Small intestine (tissue), 7 donors: ENCODE measurements around the gene NUDCD3. TPM values are rescaled to one million over a fixed set of nuclear protein-coding genes. Genes with fewer than 3 reads are reported as not detected.

Experiments
- DNase-seq, 2 donors: peaks; one replicate each; pipeline versions ENCODE4 v3.0.0 to v3.0.0-alpha.2; 2013
- FAIRE-seq: peaks from 2 replicates; lab custom pipeline; 2012; peaks lifted over from hg19 to GRCh38; lab: Jason Lieb, UNC
- H3K27ac ChIP-seq, 3 donors: one replicate each; pipeline ENCODE4 v1.5.1; 2013; ENCODE audit warnings: low read length in 2 of 3, mild to moderate bottlenecking in 2 of 3, control low read depth in 1 of 3, inconsistent platforms in 1 of 3, low read depth in 1 of 3, moderate library complexity in 1 of 3
- H3K27me3 ChIP-seq, 3 donors: one replicate each; pipeline ENCODE4 v1.6.1; 2013; ENCODE audit warnings: low read length in 3 of 3, inconsistent platforms in 1 of 3; ENCODE audit not compliant: control insufficient read depth in 3 of 3, insufficient read depth in 3 of 3
- H3K36me3 ChIP-seq, 3 donors: one replicate each; pipeline ENCODE4 v1.6.1; 2013; ENCODE audit warnings: low read length in 3 of 3, inconsistent platforms in 1 of 3, low read depth in 1 of 3, mild to moderate bottlenecking in 1 of 3, moderate library complexity in 1 of 3; ENCODE audit not compliant: control insufficient read depth in 3 of 3, insufficient read depth in 2 of 3
- H3K4me1 ChIP-seq, 3 donors: one replicate each; pipeline ENCODE4 v1.6.1; 2013; ENCODE audit warnings: low read length in 2 of 3, inconsistent platforms in 1 of 3, low read depth in 1 of 3, mild to moderate bottlenecking in 1 of 3, moderate library complexity in 1 of 3; ENCODE audit not compliant: control insufficient read depth in 3 of 3, insufficient read depth in 2 of 3
- H3K4me3 ChIP-seq, 3 donors: one replicate each; pipeline ENCODE4 v1.5.1; 2013; ENCODE audit warnings: low read length in 3 of 3, control low read depth in 1 of 3, inconsistent platforms in 1 of 3, low read depth in 1 of 3, mild to moderate bottlenecking in 1 of 3, moderate library complexity in 1 of 3
- H3K9me3 ChIP-seq, 2 donors: one replicate each; pipeline ENCODE4 v1.6.1; 2013; ENCODE audit warnings: low read depth in 1 of 2, low read length in 1 of 2; ENCODE audit not compliant: control insufficient read depth in 2 of 2, insufficient read depth in 1 of 2
- whole genome bisulfite sequencing, 3 donors: extraction: QIAGEN DNeasy Blood & Tissue Kit; methylation state at CpG; one replicate each; pipeline ENCODE4 v1.1.7; 2013; 5-methylcytosine and 5-hydroxymethylcytosine counted together
- polyA plus RNA-seq, 4 donors: library from polyadenylated mRNA; stranded (reverse) in 3 of 4; unstranded in 1 of 4; fragments of 200-250 nt in 3 of 4; fragments of 120-200 nt in 1 of 4; gene quantifications; one replicate each; pipeline versions ENCODE4 v1.2.1 to v1.2.3, GENCODE V29; 2013
- donor health status: healthy with polysubstance abuse.
- donor health status: control.
- donor health status: control.
- donor health status: Bipolar disorder and iron deficiency.
- donor health status: healthy.

The NUDCD3 gene
- polyA plus RNA-seq, 4 donors: 13.4 to 67.0 (median 25.6) TPM

GRCh38 chr7:44402401-44403060 lies 87.9 kb downstream of the NUDCD3 start:
- no peak for FAIRE-seq
- H3K4me3 ChIP-seq: no peak overlapping the region
- no peak for DNase-seq
- H3K36me3 ChIP-seq: peaks cover 0 to 69% (median 17%) of the 10 kb centered on the region in 3 donors
- no peaks in the 10 kb centered on the region for H3K4me1 ChIP-seq
- H3K27me3 ChIP-seq: no peaks in the 10 kb centered on the region
- H3K9me3 ChIP-seq: no peaks in the 10 kb centered on the region
- H3K27ac ChIP-seq: no peak overlapping the region
- 96 to 98% (median 97%) methylated on average over 14 of the region's 14 CpGs for WGBS, 3 donors

DNA sequence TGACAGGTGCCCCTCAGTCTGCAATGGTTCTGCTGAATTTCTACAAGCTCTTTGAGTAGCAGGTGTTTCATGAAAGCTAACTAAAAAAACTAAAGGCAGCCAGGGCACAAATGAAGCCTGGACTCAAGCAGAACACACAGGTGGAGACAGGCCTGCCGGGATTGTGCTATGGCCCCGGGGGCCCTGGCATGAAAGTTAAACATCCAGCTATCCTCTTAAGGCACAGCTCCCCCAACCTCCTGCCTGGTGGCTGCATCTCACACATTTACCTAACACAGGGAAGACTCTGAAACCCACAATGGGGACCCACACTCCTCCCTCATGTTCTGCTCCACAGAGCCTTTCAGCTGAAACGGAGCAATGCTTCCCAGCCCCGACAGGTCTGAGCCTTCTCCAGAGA lies 88.8 kb downstream of the NUDCD3 start:
- DNase-seq: no peak
- Histone ChIP-seq H3K4me3 (no peak overlapping the region), H3K4me1 (no peaks in the 10 kb centered on the region), H3K36me3 (peaks cover 0 to 70% (median 17%) of the 10 kb centered on the region in 3 donors), H3K9me3 (no peaks in the 10 kb centered on the region), H3K27ac (no peak overlapping the region), H3K27me3 (no peaks in the 10 kb centered on the region)
- WGBS, 3 donors: 90 to 95% (median 95%) methylated on average over 4 of the region's 4 CpGs
- FAIRE-seq: no peak

GRCh38 chr7:44400033-44400511 lies 90.4 kb downstream of the NUDCD3 start:
- Histone ChIP-seq H3K27me3 (no peaks in the 10 kb centered on the region), H3K4me3 (no peak overlapping the region), H3K36me3 (peaks cover 0 to 65% (median 15%) of the 10 kb centered on the region in 3 donors), H3K27ac (no peak overlapping the region), H3K4me1 (no peaks in the 10 kb centered on the region), H3K9me3 (no peaks in the 10 kb centered on the region)
- DNase-seq (no peak), FAIRE-seq (no peak)
- WGBS, 3 donors: 93 to 96% (median 95%) methylated on average over 14 of the region's 14 CpGs

DNA sequence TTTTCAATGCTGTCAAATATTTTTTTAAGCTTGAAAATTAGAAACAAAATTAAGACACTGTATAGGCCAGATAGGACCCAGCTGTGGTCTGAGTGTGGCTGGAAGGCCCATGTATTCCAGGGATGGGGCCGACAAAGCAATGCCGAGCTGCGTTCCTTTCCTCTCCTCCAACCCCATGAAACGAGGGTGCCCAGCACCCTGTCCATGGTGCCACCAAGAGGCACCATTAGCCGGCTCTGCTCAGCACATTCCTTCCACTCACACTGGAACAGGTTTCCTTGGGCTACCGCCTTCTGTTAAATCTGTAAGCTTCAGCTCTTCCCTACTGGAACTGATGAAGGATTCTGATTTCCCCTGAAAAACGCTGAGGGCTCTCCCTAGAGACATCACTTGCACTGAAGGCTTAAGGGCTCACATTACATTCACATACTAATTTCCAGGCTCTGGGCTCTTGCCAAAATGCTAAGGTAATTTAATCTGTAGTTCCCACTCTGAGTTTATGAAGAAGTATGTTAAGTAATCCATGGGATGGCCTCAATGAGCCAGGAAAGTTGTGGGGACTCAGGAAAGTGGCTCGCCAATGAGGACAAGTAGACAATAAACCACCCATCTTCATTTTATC lies 91.4 kb downstream of the NUDCD3 start:
- DNase-seq: no peak
- H3K36me3 ChIP-seq: peaks cover 0 to 61% (median 10%) of the 10 kb centered on the region in 3 donors
- H3K4me1 ChIP-seq: no peaks in the 10 kb centered on the region
- FAIRE-seq: no peak
- no peak overlapping the region for H3K4me3 ChIP-seq
- no peaks in the 10 kb centered on the region for H3K9me3 ChIP-seq
- no peaks in the 10 kb centered on the region for H3K27me3 ChIP-seq
- 65 to 87% (median 77%) methylated on average over 8 of the region's 8 CpGs for WGBS, 3 donors
- H3K27ac ChIP-seq: no peak overlapping the region

DNA sequence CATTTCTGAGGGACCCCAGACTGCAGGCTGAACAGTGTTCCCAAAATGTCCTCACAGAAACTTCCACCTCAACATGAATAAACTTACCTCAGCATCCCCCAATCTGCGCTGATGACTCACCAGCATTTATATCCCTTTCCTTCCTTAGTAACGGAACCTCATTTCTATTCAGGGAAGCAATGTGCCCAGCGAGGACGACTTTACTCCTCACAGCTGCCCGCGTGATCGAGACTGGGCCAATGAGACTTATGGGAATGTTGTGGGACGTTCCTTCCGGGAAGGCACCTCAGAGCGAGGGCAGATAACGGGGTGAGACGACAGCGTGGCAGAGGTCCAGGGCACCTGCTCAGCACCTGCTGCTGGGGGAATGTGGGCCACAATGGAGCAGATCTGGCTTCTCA lies 91.9 kb downstream of the NUDCD3 start:
- Histone ChIP-seq H3K27me3 (no peaks in the 10 kb centered on the region), H3K4me1 (no peaks in the 10 kb centered on the region), H3K9me3 (no peaks in the 10 kb centered on the region), H3K36me3 (peaks cover 0 to 61% (median 7%) of the 10 kb centered on the region in 3 donors), H3K4me3 (no peak overlapping the region), H3K27ac (no peak overlapping the region)
- WGBS, 3 donors: 21 to 67% (median 35%) methylated on average over 13 of the region's 13 CpGs
- DNase-seq: peak in 1 of 2 donors; percentile 86
- no peak for FAIRE-seq

DNA sequence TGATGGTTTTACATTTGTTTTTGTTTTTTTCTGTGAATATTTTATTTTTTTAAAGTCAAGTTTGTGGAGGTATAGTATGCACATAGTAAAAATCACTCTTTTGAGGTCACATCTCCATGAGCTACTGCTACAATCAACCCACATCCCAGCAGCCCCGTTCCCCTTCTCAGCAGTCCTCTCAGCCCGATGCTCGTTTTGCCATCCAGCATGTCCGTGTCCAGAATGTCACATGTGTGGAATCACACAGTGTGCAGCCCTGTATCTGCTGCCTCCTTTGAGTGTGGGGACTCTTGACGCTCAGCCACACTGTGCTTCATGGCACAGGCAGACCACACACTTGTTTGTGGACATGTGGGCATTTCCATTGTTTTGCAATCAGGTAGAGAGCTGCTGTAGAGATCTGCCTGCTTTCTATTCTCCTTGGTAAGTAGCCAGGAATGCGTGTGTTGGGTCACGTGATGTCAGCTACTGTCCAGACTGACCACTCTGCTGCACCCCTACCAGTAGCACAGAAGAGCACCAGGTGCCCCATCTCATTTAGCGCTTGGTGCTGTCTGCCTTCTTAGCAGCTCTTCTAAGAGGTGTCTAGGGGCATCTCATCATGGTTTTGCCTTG lies 93.4 kb downstream of the NUDCD3 start:
- Histone ChIP-seq H3K9me3 (no peaks in the 10 kb centered on the region), H3K4me3 (no peak overlapping the region), H3K4me1 (no peaks in the 10 kb centered on the region), H3K36me3 (peaks cover 0 to 60% (median 3%) of the 10 kb centered on the region in 3 donors), H3K27ac (no peak overlapping the region), H3K27me3 (no peaks in the 10 kb centered on the region)
- no peak for DNase-seq
- WGBS, 3 donors: 90 to 95% (median 92%) methylated on average over 8 of the region's 8 CpGs
- no peak for FAIRE-seq

DNA sequence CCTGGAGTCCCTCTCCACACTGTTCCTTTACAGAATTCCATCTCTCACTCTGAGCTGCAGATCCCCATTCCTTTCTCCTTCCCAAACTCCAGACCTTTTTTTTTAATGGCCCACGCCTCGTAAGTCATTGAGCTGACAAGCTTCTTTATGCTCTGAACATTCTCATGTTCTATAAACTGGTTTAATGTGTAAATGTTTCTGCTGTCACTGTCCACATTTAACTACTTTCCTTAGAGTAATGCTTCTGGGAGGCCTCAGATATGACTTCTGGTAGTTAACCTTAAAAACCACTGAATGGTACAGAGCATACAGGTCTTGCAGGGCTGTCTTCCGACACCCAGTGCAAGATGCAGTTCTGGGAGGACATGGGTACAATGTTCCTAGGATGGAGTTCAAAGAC lies 94.0 kb downstream of the NUDCD3 start:
- DNase-seq (no peak), FAIRE-seq (no peak)
- Histone ChIP-seq H3K27me3 (no peaks in the 10 kb centered on the region), H3K36me3 (peaks cover 0 to 61% (median 2%) of the 10 kb centered on the region in 3 donors), H3K27ac (no peak overlapping the region), H3K4me1 (no peaks in the 10 kb centered on the region), H3K9me3 (no peaks in the 10 kb centered on the region), H3K4me3 (no peak overlapping the region)
- WGBS, 3 donors: 95 to 99% (median 96%) methylated on average over 3 of the region's 3 CpGs

- H3K4me3 ChIP-seq: no peak overlapping the region
- H3K27ac ChIP-seq: no peak overlapping the region
- 76 to 84% (median 84%) methylated on average over 4 of the region's 4 CpGs for WGBS, 3 donors
- DNase-seq: no peak
- peaks cover 0 to 62% (median 2%) of the 10 kb centered on the region in 3 donors for H3K36me3 ChIP-seq
- H3K4me1 ChIP-seq: no peaks in the 10 kb centered on the region
- H3K27me3 ChIP-seq: no peaks in the 10 kb centered on the region
- H3K9me3 ChIP-seq: no peaks in the 10 kb centered on the region
- no peak for FAIRE-seq
Measured at GRCh38 chr7:44395067-44395466, 95.4 kb downstream of the NUDCD3 start.
